Stimulated activated CD8-positive, alpha-beta memory T cell treated with anti-CD3 and anti-CD28 coated beads, Interleukin-4, amount 100 ng/mL, for 1 hour (primary cell): ENCODE measurements around the gene MYMK.

Experiments used
- DNase-seq, 2 donors: peaks; one replicate each; pipeline ENCODE4 v3.0.0-alpha.2; 2020; ENCODE audit warnings: low read depth in 2 of 2, low spot score in 1 of 2

Gene MYMK

DNA sequence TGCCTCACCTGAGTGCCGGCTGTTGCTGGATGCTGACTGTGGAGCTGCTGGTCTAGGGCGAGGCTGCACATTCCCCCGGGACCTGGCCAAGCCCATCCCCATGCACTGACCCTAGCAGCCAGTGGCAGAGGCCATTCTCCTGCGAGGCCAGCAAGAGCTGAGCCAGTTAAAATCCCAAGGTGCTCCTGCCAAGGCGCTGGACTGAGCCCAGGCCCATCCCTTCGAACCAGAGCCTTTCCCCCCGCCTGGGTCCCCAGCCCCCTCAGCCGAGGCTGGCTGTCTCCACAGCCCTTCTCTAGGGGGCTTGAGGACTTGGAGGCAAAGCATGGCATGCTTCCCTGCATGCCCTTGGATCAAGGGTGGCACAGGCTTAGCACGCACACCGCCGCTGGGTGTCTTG, 11.3 kb upstream of the MYMK start:
- DNase-seq, result no peak

DNA sequence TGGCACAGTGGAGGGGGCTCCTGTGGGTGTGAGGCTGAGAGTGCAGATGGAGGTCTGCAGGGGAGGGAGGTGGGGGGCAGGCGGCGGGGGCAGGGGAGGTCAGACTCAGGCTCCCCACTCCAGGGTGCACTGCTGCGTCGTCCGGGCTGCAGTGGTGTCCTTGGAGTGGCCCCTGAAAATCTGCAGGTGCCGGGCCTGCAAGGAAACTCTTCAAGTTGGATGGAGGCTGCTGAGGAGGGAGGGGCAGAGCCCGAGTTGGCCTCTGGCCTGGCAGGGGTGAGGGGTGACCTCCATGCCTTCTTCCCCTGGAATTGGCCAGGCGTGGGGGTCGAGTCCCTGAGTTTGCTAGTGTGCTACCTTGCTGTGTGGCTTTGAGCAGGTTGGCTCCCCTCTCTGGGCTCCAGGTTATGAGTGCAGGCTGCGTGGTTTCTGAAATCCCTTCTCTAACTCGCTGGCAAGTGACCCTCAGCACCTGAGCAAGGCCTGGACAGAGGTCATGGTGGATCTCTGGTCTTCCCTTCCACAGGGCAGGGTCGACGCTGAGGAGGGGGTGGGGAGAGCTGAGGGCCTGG, 10.6 kb upstream of the MYMK start:
- no peak for DNase-seq

GRCh38 chr9:133534346-133535291, 9.9 kb upstream of the MYMK start, which contains the start of gene ADAMTSL2:
Gene ADAMTSL2, plus strand, starts transcription at chr9:133534704. Its CDS starts 2,009 bp downstream, at chr9:133536713.
- peak in 1 of 2 donors; percentile 25 for DNase-seq

GRCh38 chr9:133533857-133534256, 9.1 kb upstream of the MYMK start:
- no peak for DNase-seq

- peak in 1 of 2 donors; percentile 31 for DNase-seq
These were observed 8.3 kb upstream of the MYMK start for GRCh38 chr9:133532937-133533668.

DNA sequence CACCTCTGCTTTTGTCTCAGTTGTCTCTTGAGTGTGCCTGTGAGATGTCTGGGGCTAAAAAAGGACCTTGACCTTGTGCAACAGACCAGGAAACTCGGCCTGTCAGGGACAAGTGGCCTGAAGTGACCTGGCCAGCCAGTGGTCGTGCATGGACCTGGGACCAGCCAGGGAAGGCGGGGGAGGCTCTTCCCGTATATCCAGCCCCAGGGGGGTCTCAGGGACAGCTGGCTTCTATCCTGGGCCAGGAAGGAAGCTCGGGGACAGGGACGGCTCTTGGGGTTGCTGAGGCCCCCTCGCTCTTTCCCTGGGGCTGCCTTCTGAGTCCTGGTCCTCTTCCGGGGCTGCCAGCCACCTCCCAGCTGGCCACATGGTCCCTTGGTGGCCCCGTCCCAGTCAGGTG, 6.5 kb upstream of the MYMK start:
- DNase-seq, result no peak

- DNase-seq, result no peak
These were observed 5.1 kb upstream of the MYMK start for GRCh38 chr9:133529874-133530273.

DNA sequence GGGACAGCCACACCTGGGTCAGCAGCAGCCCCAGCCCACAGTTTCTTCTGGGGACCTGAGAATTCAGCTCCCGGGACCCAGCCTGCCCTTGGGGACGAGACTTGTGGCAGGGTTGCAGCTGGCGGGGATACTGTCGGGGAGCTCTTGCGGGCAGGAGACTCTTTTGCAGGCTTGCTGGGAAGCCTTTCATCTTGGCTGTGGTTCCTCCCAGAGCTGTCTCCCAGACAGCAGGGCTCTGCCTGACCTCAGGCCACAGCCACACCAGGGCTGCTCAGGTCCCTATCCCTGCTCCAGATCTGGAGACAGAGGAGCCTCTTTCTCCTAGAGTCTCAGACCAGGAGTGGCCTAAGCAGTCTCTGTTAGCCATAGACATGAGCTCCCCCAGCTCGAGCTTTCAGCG, 4.7 kb upstream of the MYMK start:
- no peak for DNase-seq

DNA sequence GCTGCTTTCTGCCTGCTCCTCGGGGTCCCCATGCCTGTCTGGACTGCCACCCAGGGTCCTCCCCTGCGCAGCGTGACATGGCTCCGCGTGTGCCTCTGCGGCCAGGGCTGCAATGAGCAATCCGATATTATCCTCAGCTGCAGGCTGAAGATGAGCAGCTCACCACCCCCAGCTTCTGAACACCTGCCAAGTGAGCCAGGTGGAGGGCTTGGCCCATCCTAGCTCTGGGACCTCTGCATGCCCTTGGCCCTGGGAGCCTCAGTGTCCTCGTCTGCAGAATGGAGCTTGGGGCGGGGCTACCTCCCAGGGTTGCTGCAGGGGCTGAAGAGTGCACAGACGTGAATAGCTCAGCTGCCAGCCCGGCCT, 4.1 kb upstream of the MYMK start:
- DNase-seq, result no peak

- DNase-seq, result no peak
These were observed 3.5 kb upstream of the MYMK start for GRCh38 chr9:133528001-133528875.

DNA sequence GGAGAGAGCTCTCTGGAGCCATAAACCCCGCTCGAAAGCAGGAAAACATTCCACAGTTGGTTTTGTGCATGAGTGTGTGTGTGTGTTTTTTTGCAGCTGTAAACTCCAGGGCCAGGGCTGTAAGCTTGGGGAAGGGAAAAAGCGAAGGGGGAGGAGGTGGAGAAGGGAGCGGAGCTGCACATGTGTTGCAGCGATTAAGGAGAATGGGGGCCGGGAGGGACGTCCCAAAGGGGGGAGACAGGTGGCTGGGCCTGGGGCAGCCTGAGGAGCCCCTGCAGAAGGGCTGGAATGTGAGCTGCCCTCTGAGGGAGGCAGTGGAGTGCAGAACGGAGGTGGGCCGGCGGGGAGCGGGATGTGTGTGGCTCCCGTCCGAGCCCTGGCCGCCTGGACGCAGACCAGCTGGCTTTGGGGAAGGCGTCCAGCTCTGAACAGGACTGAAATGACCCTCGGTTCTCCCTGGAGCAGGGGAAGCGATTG, 2.7 kb upstream of the MYMK start:
- no peak for DNase-seq

- no peak for DNase-seq
These were observed 2.1 kb upstream of the MYMK start for GRCh38 chr9:133526721-133527321.

- no peak for DNase-seq
These were observed 918 bp upstream of the MYMK start for GRCh38 chr9:133525677-133526076.

DNA sequence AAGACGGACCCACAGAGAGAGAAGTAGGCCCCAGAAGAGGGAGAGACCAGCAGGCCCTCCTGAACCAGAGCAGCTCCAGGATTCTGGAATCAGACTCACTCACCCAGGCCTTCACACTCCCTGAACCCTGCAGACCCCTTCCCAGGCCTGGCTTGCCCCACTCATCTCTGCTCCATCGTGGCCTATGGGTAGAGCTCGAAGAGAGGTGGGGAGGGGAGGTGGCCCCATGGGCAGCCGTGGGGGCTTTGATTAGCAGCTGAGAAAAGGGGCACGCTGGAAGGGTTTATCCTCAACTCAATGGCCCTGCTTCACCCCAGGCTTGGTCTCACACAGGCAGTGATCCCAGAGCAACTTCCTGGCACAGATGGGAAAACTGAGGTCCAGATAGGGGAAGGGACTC, 613 bp downstream of the MYMK start:
- no peak for DNase-seq

DNA sequence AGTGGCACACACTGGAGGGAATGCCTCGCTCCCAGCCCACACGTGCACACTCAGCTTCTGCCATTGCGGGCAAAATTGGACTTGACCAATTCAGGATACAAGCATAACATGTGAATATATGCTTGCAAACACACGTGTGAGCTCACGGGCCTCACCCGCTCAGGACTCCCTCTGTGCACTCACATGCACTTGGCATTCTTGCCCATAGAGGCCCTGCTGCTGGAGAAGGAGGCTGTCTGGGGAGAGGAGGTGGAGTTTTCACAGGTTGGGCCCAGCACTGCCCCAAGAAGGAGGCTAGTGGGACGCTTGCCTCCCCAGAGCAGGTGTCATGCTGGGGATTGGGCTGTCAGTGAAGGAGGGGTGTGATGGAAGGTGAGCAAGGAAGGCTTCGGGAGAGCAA, 1.7 kb downstream of the MYMK start:
- DNase-seq, result no peak

DNA sequence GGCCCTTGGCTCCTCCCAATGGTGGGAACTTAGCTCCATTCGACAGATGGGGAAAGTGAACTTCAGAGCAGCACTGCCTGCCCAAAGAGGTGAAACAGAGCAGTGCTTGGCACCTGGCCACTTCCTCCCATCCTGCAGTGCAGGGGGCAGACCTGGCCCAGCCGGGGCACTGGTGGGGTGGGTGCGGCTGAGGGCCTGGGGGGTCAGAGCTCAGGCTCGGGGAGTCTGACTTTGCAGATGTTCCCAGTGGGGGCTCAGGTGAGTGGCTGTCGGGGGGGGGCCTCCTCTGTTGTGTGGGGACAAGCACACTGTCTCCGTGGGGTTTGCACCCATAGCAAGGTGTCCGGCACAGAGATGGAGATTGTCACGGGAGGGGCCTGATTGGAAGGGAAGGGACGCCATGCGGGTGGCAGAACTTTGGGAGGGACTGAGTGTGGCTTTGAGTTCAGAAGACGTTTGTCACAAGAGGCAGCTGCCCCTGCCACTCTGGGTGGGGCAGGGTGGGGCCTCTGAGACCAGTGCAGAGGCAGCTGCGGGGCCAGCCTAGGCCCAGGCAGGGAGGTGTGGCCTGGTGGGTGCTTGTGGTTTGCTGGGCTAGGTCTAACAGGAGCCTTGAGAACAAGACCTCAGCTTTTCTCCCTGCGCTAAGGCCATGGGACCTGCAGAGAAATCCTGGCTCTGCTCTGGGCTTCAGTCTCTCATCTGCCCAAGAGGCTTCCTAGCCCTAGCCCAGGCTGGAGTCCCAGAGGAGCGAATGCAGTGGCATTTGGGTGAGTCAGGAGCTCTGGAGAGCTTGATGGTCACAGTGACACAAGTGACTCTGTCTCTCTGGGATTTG, 2.5 kb downstream of the MYMK start:
- no peak for DNase-seq

DNA sequence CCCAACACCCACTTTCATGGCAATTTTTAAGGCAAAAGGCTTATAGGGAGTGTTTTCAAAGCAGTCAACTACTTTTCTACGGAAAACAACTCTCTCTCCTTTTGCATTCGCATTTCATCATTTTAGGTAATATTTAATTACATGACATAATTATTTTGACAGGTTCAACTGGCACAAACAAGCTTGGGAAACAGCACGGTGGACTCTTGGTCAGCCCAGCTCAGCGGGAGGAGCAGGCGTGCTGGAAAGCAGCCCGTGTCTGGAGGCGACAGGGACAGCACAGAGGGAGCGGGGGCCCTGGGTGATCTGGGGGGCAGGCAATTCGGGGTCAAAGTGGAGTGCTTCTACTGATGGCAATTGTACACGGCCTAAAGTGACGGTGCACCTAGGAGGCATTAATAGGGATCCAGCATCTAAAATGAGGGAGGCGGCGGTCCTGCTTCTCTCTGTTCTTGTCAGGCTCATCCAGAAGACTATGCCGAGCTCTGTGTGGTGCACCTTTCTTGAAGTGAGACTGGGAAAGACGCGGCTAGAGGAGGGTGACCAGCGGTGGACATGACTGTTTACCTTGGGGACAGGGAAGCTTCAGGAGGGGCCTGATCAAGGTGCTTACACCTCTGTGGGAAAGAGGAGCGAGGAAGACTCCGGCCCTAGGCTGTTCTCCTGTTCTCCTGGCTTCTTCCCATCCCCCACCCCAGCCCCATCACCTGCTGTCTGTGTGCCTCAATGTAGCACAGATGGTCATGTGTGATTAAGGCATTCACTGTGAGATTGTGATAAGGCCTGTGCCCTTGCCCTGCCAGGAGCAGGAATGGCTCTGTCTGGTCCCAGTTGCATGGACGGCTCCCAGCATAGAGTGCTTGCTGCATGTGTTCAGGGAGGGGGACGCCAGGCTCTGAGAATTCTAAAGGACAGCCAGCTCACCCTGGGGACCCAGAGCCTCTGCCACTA, 3.4 kb downstream of the MYMK start:
- no peak for DNase-seq

- DNase-seq, result no peak
These were observed 4.5 kb downstream of the MYMK start for GRCh38 chr9:133520121-133520835.
